Activated CD8-positive, alpha-beta T cell treated with anti-CD3 and anti-CD28 coated beads for 36 hours (primary cell): Measurements from ENCODE around the gene CRTC2. TPM values are rescaled to one million over a fixed set of nuclear protein-coding genes. Genes with fewer than 3 reads are reported as not detected.

Source experiments
- ATAC-seq: fragments of 200-7000 bp; cut with Tn5 transposase; one replicate; pipeline ENCODE4 v1.10.0; 2021; ENCODE audit warnings: mild to moderate bottlenecking, moderate library complexity
- CTCF ChIA-PET: fragments of 350-600 bp; sonication (Branson Sonifier 250); formaldehyde crosslinking; loops from one replicate; lab custom pipeline; 2021; ENCODE audit warnings: antibody characterized with exemption; lab: Charles Lee
- POLR2A ChIA-PET: fragments of 350-600 bp; sonication (Branson Sonifier 250); formaldehyde crosslinking; loops from one replicate; lab custom pipeline; 2021; ENCODE audit warnings: antibody characterized with exemption; lab: Charles Lee
- DNase-seq: peaks from one replicate; pipeline ENCODE4 v3.0.0-alpha.2; 2020
- H3K27ac Mint-ChIP-seq: one replicate; pipeline ENCODE4 v1.8.0; 2021; ENCODE audit warnings: mild to moderate bottlenecking, mixed read lengths
- H3K27me3 Mint-ChIP-seq: one replicate; pipeline ENCODE4 v1.8.0; 2021; ENCODE audit warnings: mixed read lengths
- H3K36me3 Mint-ChIP-seq: one replicate; pipeline ENCODE4 v1.8.0; 2021; ENCODE audit warnings: low read depth, mixed read lengths
- H3K4me1 Mint-ChIP-seq: one replicate; pipeline ENCODE4 v1.8.0; 2021; ENCODE audit warnings: low read depth, mixed read lengths
- H3K4me3 Mint-ChIP-seq: one replicate; pipeline ENCODE4 v1.8.0; 2021; ENCODE audit warnings: mild to moderate bottlenecking, moderate library complexity, mixed read lengths
- H3K9me3 Mint-ChIP-seq: one replicate; pipeline ENCODE4 v1.8.0; 2021; ENCODE audit warnings: mixed read lengths
- CTCF ChIP-seq: fragments of 200-600 bp; IDR thresholded peaks from one replicate; pipeline ENCODE4 v1.8.0; 2022; ENCODE audit warnings: antibody characterized with exemption, mild to moderate bottlenecking
- intact Hi-C: fragments of 100-400 bp; cut with micrococcal nuclease; formaldehyde crosslinking; loops from one replicate; pipeline ENCODE4 v1.10.0; 2022
- total RNA-seq, 2 experiments: library from RNA; stranded (reverse); gene quantifications; one replicate each; pipeline ENCODE4 v1.2.3, GENCODE V29; 2021

CRTC2 gene
- total RNA-seq, 2 experiments from 2014 or later = 67.3 to 71.8 TPM

GRCh38 chr1:153963030-153963849 is 4.8 kb upstream of the CRTC2 start, which contains the start of gene SLC39A1:
Gene SLC39A1 (minus strand): TSS chr1:153963537. CDS start chr1:153962715, 822 bp downstream.
- H3K4me3 Mint-ChIP-seq = peak within 1 kb of the TSS; percentile 78
- ATAC-seq (peak; percentile 56), DNase-seq (peak; percentile 97)
- intact Hi-C loops = no loop called here
- ChIA-PET CTCF (interaction anchor here (1.4 to 6.7 kb wide), 4 partner anchors 11 to 23 kb away, joined by 3 to 37 read pairs (median 13); partner anchors contain the start of genes DENND4B, JTB and RAB13), POLR2A (interaction anchor here (0.8 to 7.4 kb wide), 10 partner anchors 10 to 283 kb away, joined by 3 to 138 read pairs (median 5); partner anchors contain the start of genes DENND4B, GATAD2B, JTB and RAB13)
- H3K4me1 Mint-ChIP-seq = peaks cover 48% of the 10 kb centered on the region
- H3K36me3 Mint-ChIP-seq = peaks cover 22% of the 10 kb centered on the region
- peak within 1 kb of the TSS; percentile 92 for H3K27ac Mint-ChIP-seq
- H3K27me3 Mint-ChIP-seq = no peaks in the 10 kb centered on the region
- no peaks in the 10 kb centered on the region for H3K9me3 Mint-ChIP-seq
- TF ChIP-seq CTCF = no peak

- TF ChIP-seq CTCF = no peak
- Mint-ChIP-seq H3K36me3 (peaks cover 22% of the 10 kb centered on the region), H3K4me1 (peaks cover 42% of the 10 kb centered on the region), H3K9me3 (no peaks in the 10 kb centered on the region), H3K27ac (peak overlapping the region; percentile 92), H3K27me3 (no peaks in the 10 kb centered on the region), H3K4me3 (peak overlapping the region; percentile 78)
- POLR2A ChIA-PET = interaction anchor here (0.8 to 7.4 kb wide), 9 partner anchors 9 to 40 kb away, joined by 3 to 138 read pairs (median 5); partner anchors contain the start of genes DENND4B, GATAD2B, JTB and RAB13
- intact Hi-C loops = no loop called here
- DNase-seq (no peak), ATAC-seq (no peak)
- CTCF ChIA-PET = interaction anchor here (1.4 to 6.7 kb wide), 3 partner anchors 15 to 24 kb away, joined by 3 to 37 read pairs (median 22); partner anchors contain the start of genes DENND4B, JTB and RAB13
Observed at GRCh38 chr1:153962088-153963029, 3.9 kb upstream of the CRTC2 start.

- peak overlapping the region; percentile 47 for H3K27ac Mint-ChIP-seq
- peaks cover 45% of the 10 kb centered on the region for H3K4me1 Mint-ChIP-seq
- ATAC-seq = no peak
- H3K36me3 Mint-ChIP-seq = peaks cover 20% of the 10 kb centered on the region
- DNase-seq = no peak
- no peaks in the 10 kb centered on the region for H3K27me3 Mint-ChIP-seq
- intact Hi-C loops = no loop called here
- CTCF ChIA-PET = interaction anchor here (6.7 kb wide), 1 partner anchor 15 kb away, joined by 37 read pairs; the partner anchor contains the start of gene DENND4B
- POLR2A ChIA-PET = interaction anchor here (0.6 to 1.2 kb wide), 2 partner anchors 16 to 163 kb away, joined by 3 to 4 read pairs; no protein-coding TSS in a partner anchor
- H3K4me3 Mint-ChIP-seq = peak overlapping the region; percentile 78
- no peaks in the 10 kb centered on the region for H3K9me3 Mint-ChIP-seq
- no peak for TF ChIP-seq CTCF
Observed at GRCh38 chr1:153961421-153961820, 3.0 kb upstream of the CRTC2 start.

GRCh38 chr1:153960206-153960605 is 1.8 kb upstream of the CRTC2 start:
- DNase-seq (no peak), ATAC-seq (no peak)
- Mint-ChIP-seq H3K27ac (peak overlapping the region; percentile 54), H3K4me3 (no peak overlapping the region), H3K9me3 (no peaks in the 10 kb centered on the region), H3K27me3 (no peaks in the 10 kb centered on the region), H3K4me1 (peaks cover 45% of the 10 kb centered on the region), H3K36me3 (peaks cover 16% of the 10 kb centered on the region)
- POLR2A ChIA-PET = interaction anchor here (5.6 kb wide), 1 partner anchor 17 kb away, joined by 34 read pairs; the partner anchor contains the start of gene JTB
- CTCF ChIA-PET = no interaction called here
- intact Hi-C loops = no loop called here
- TF ChIP-seq CTCF = no peak
